ENCODE data around the gene WNK2. TPM values are rescaled to one million over a fixed set of nuclear protein-coding genes. Genes with fewer than 3 reads are reported as not detected.

The WNK2 gene
- total RNA-seq, 1 donor from 2014 or later: 336 TPM

GRCh38 chr9:93294011-93294410 lies 110.1 kb downstream of the WNK2 start:
- no peaks in the 10 kb centered on the region for H3K36me3 Mint-ChIP-seq (ENCODE audit: unreplicated experiment)
- H3K9me3 Mint-ChIP-seq (ENCODE audit: unreplicated experiment): peaks cover 14% of the 10 kb centered on the region
- peaks cover 10% of the 10 kb centered on the region for H3K27me3 Mint-ChIP-seq (ENCODE audit: unreplicated experiment)
- TF ChIP-seq CTCF (IDR thresholded peaks at IDR 0.05; ENCODE audit: partially characterized antibody, unreplicated experiment): no peak
- DNase-seq: no peak
- H3K27ac Mint-ChIP-seq (ENCODE audit: unreplicated experiment): no peak overlapping the region
- H3K4me1 Mint-ChIP-seq (ENCODE audit: low read depth, unreplicated experiment): peaks cover 19% of the 10 kb centered on the region
- H3K4me3 Mint-ChIP-seq (ENCODE audit: unreplicated experiment): no peak overlapping the region

GRCh38 chr9:93295031-93295430 lies 111.1 kb downstream of the WNK2 start:
- peaks cover 19% of the 10 kb centered on the region for H3K9me3 Mint-ChIP-seq (ENCODE audit: unreplicated experiment)
- no peaks in the 10 kb centered on the region for H3K36me3 Mint-ChIP-seq (ENCODE audit: unreplicated experiment)
- no peak overlapping the region for H3K4me3 Mint-ChIP-seq (ENCODE audit: unreplicated experiment)
- H3K27ac Mint-ChIP-seq (ENCODE audit: unreplicated experiment): no peak overlapping the region
- H3K4me1 Mint-ChIP-seq (ENCODE audit: low read depth, unreplicated experiment): peaks cover 23% of the 10 kb centered on the region
- H3K27me3 Mint-ChIP-seq (ENCODE audit: unreplicated experiment): peaks cover 13% of the 10 kb centered on the region
- DNase-seq: no peak
- TF ChIP-seq CTCF (IDR thresholded peaks at IDR 0.05; ENCODE audit: partially characterized antibody, unreplicated experiment): no peak

- peaks cover 21% of the 10 kb centered on the region for H3K9me3 Mint-ChIP-seq (ENCODE audit: unreplicated experiment)
- no peak for TF ChIP-seq CTCF (IDR thresholded peaks at IDR 0.05; ENCODE audit: partially characterized antibody, unreplicated experiment)
- no peak overlapping the region for H3K4me3 Mint-ChIP-seq (ENCODE audit: unreplicated experiment)
- H3K27me3 Mint-ChIP-seq (ENCODE audit: unreplicated experiment): peaks cover 13% of the 10 kb centered on the region
- DNase-seq: no peak
- H3K36me3 Mint-ChIP-seq (ENCODE audit: unreplicated experiment): no peaks in the 10 kb centered on the region
- no peak overlapping the region for H3K27ac Mint-ChIP-seq (ENCODE audit: unreplicated experiment)
- peaks cover 23% of the 10 kb centered on the region for H3K4me1 Mint-ChIP-seq (ENCODE audit: low read depth, unreplicated experiment)
Observed at GRCh38 chr9:93295456-93296076, 111.6 kb downstream of the WNK2 start.

GRCh38 chr9:93296889-93297480 lies 113.0 kb downstream of the WNK2 start:
- Mint-ChIP-seq H3K36me3 (ENCODE audit: unreplicated experiment) (no peaks in the 10 kb centered on the region), H3K27me3 (ENCODE audit: unreplicated experiment) (peaks cover 11% of the 10 kb centered on the region), H3K4me1 (ENCODE audit: low read depth, unreplicated experiment) (peaks cover 24% of the 10 kb centered on the region), H3K4me3 (ENCODE audit: unreplicated experiment) (no peak overlapping the region), H3K9me3 (ENCODE audit: unreplicated experiment) (peaks cover 20% of the 10 kb centered on the region), H3K27ac (ENCODE audit: unreplicated experiment) (no peak overlapping the region)
- DNase-seq: no peak
- TF ChIP-seq CTCF (IDR thresholded peaks at IDR 0.05; ENCODE audit: partially characterized antibody, unreplicated experiment): no peak
